Fibroblast of lung (primary cell): ENCODE data around the gene MTX2. TPM values are rescaled to one million over a fixed set of nuclear protein-coding genes. Genes with fewer than 3 reads are reported as not detected.
"Not testable (repeated sequence)": the region's sequence is repeated elsewhere in the genome, so short reads cannot be mapped to it uniquely, and the experiment has no call there.

Experiments
- DNase-seq, 2 donors: peaks; one replicate each; pipeline versions ENCODE4 v3.0.0 to v3.0.0-alpha.2; 2010; ENCODE audit warnings: low read depth in 2 of 2
- H2AFZ ChIP-seq: 2 replicates; pipeline ENCODE4 v1.5.1; 2012; ENCODE audit warnings: low read length, control low read depth, inconsistent platforms
- H3K27ac ChIP-seq: 2 replicates; pipeline ENCODE4 v1.5.1; 2011; ENCODE audit warnings: low read length, control low read depth; ENCODE audit not compliant: insufficient read depth
- H3K27me3 ChIP-seq: 2 replicates; pipeline ENCODE4 v1.5.1; 2011; ENCODE audit warnings: mild to moderate bottlenecking, low read length; ENCODE audit not compliant: control insufficient read depth, insufficient read depth
- H3K36me3 ChIP-seq: 2 replicates; pipeline ENCODE4 v1.5.1; 2011; ENCODE audit warnings: low read length; ENCODE audit not compliant: control insufficient read depth, insufficient read depth
- H3K4me1 ChIP-seq: 2 replicates; pipeline ENCODE4 v1.5.1; 2011; ENCODE audit warnings: low read length; ENCODE audit not compliant: control insufficient read depth, insufficient read depth; ENCODE audit errors: extremely low read depth
- H3K4me2 ChIP-seq: 2 replicates; pipeline ENCODE4 v1.5.1; 2011; ENCODE audit warnings: low read length, control low read depth; ENCODE audit not compliant: insufficient read depth; ENCODE audit errors: extremely low read depth
- H3K4me3 ChIP-seq, 4 experiments: fragments of 200-600 bp in 1 of 4; sonication (generic) in 1 of 4; replicated peaks in 1 of 4; 2 replicates each; pipeline ENCODE4 v1.5.1; 2011 to 2016; ENCODE audit warnings: low read length in 4 of 4, low read depth in 3 of 4, mild to moderate bottlenecking in 3 of 4, control low read depth in 2 of 4, inconsistent platforms in 1 of 4, mixed read lengths in 1 of 4; ENCODE audit not compliant: insufficient read depth in 1 of 4; ENCODE audit errors: control extremely low read depth in 1 of 4
- H3K79me2 ChIP-seq: 2 replicates; pipeline ENCODE4 v1.5.1; 2012; ENCODE audit warnings: mild to moderate bottlenecking, low read length, inconsistent platforms; ENCODE audit not compliant: control insufficient read depth, insufficient read depth
- H3K9ac ChIP-seq: 2 replicates; pipeline ENCODE4 v1.5.1; 2011; ENCODE audit warnings: mild to moderate bottlenecking, low read length, control low read depth; ENCODE audit not compliant: insufficient read depth
- H3K9me3 ChIP-seq: 2 replicates; pipeline ENCODE4 v1.5.1; 2012; ENCODE audit warnings: low read depth, low read length; ENCODE audit not compliant: control insufficient read depth, insufficient read depth
- H4K20me1 ChIP-seq: 2 replicates; pipeline ENCODE4 v1.5.1; 2011; ENCODE audit warnings: low read length; ENCODE audit not compliant: control insufficient read depth, insufficient read depth; ENCODE audit errors: extremely low read depth
- CTCF ChIP-seq, 2 donors: IDR thresholded peaks in 1 of 2; conservative IDR thresholded peaks in 1 of 2; 1 replicate in 1 of 2; 2 replicates in 1 of 2; pipeline ENCODE4 v1.5.1; 2011 to 2012; ENCODE audit warnings: low read length in 2 of 2, control low read depth in 1 of 2, inconsistent platforms in 1 of 2, low read depth in 1 of 2, mild to moderate bottlenecking in 1 of 2
- EZH2 ChIP-seq: IDR thresholded peaks from 2 replicates; pipeline ENCODE4 v1.5.1; 2012; ENCODE audit warnings: low read length, control low read depth, mild to moderate bottlenecking; ENCODE audit errors: missing control alignments
- polyA plus RNA-seq, 2 donors: library from polyadenylated mRNA; depleted of rRNA in 1 of 2; stranded (reverse) in 1 of 2; unstranded in 1 of 2; fragments of >200 nt; gene quantifications; 2 replicates each; pipeline ENCODE4 v1.2.1, GENCODE V29; 2011 to 2012; ENCODE audit warnings: missing spikeins in 1 of 2
- total RNA-seq: library from RNA; depleted of rRNA; stranded (reverse); fragments of >200 nt; gene quantifications from 2 replicates; pipeline ENCODE4 v1.2.1, GENCODE V29; 2014

The MTX2 gene
- total and polyA plus RNA-seq, 2 donors (not counting 1 experiment from before 2014, with no cell fraction given), result 29.6 to 46.9 TPM

GRCh38 chr2:176364273-176364977 is 95.2 kb downstream of the MTX2 start:
- Histone ChIP-seq H3K36me3 (no peaks in the 10 kb centered on the region), H3K4me1 (no peaks in the 10 kb centered on the region), H2AFZ (no peak overlapping the region), H3K9ac (no peak overlapping the region), H3K4me3 (no peak overlapping the region), H3K27ac (no peak overlapping the region), H3K4me2 (no peak overlapping the region), H3K79me2 (no peaks in the 10 kb centered on the region), H3K27me3 (no peaks in the 10 kb centered on the region), H3K9me3 (no peaks in the 10 kb centered on the region), H4K20me1 (no peaks in the 10 kb centered on the region)
- DNase-seq, result no peak
- TF ChIP-seq CTCF (conservative IDR thresholded peaks at IDR 0.05 in 1 of 2, IDR thresholded peaks at IDR 0.05 in 1 of 2; ENCODE audit: low read depth in 1 of 2, low read length in 2 of 2), result no peak
- no peak for TF ChIP-seq EZH2

- no peaks in the 10 kb centered on the region for H3K79me2 ChIP-seq
- H3K4me1 ChIP-seq, result no peaks in the 10 kb centered on the region
- H4K20me1 ChIP-seq, result no peaks in the 10 kb centered on the region
- no peaks in the 10 kb centered on the region for H3K9me3 ChIP-seq
- no peak overlapping the region for H2AFZ ChIP-seq
- TF ChIP-seq EZH2, result no peak
- TF ChIP-seq CTCF (conservative IDR thresholded peaks at IDR 0.05 in 1 of 2, IDR thresholded peaks at IDR 0.05 in 1 of 2; ENCODE audit: low read depth in 1 of 2, low read length in 2 of 2), result no peak
- H3K27me3 ChIP-seq, result no peaks in the 10 kb centered on the region
- no peaks in the 10 kb centered on the region for H3K36me3 ChIP-seq
- no peak overlapping the region for H3K27ac ChIP-seq
- no peak overlapping the region for H3K4me2 ChIP-seq
- H3K4me3 ChIP-seq, result no peak overlapping the region
- no peak for DNase-seq
- no peak overlapping the region for H3K9ac ChIP-seq
These were observed 99.1 kb downstream of the MTX2 start for GRCh38 chr2:176368349-176368748.

- H2AFZ ChIP-seq, result no peak overlapping the region
- no peaks in the 10 kb centered on the region for H4K20me1 ChIP-seq
- no peaks in the 10 kb centered on the region for H3K79me2 ChIP-seq
- H3K9me3 ChIP-seq, result no peaks in the 10 kb centered on the region
- H3K27me3 ChIP-seq, result no peaks in the 10 kb centered on the region
- no peak overlapping the region for H3K9ac ChIP-seq
- H3K27ac ChIP-seq, result no peak overlapping the region
- no peaks in the 10 kb centered on the region for H3K36me3 ChIP-seq
- no peak for DNase-seq
- TF ChIP-seq CTCF (conservative IDR thresholded peaks at IDR 0.05 in 1 of 2, IDR thresholded peaks at IDR 0.05 in 1 of 2; ENCODE audit: low read depth in 1 of 2, low read length in 2 of 2) (no peak), EZH2 (no peak)
- no peaks in the 10 kb centered on the region for H3K4me1 ChIP-seq
- H3K4me2 ChIP-seq, result no peak overlapping the region
- H3K4me3 ChIP-seq, result no peak overlapping the region
These were observed 101.4 kb downstream of the MTX2 start for GRCh38 chr2:176370467-176371171.

- not testable (repeated sequence) for H2AFZ ChIP-seq, H3K4me2 ChIP-seq, DNase-seq
These were observed 103.9 kb downstream of the MTX2 start for GRCh38 chr2:176373155-176373554.

More at GRCh38 chr2:176373155-176373554, 103.9 kb downstream of the MTX2 start:
- not testable (repeated sequence) for H3K79me2 ChIP-seq, H3K4me1 ChIP-seq, H3K9ac ChIP-seq, H3K36me3 ChIP-seq, H3K4me3 ChIP-seq, H3K27me3 ChIP-seq, H3K9me3 ChIP-seq, H4K20me1 ChIP-seq, H3K27ac ChIP-seq
